Panc1 (cell line): ENCODE measurements around the gene TMED4. TPM values are rescaled to one million over a fixed set of nuclear protein-coding genes. Genes with fewer than 3 reads are reported as not detected.

Experiments used
- ATAC-seq: fragments of 200-7000 bp; cut with Tn5 transposase; 2 replicates; pipeline ENCODE4 v1.9.1; 2020; ENCODE audit warnings: mild to moderate bottlenecking, moderate library complexity
- BruUV-seq: library from RNA; stranded (reverse); fragments of 400-500 nt; replicated peaks from 2 replicates; lab custom pipeline; 2021; lab: Mats Ljungman, UMichigan
- CTCF ChIA-PET: fragments of 300-600 bp; sonication (Branson Sonifier 250); formaldehyde crosslinking; loops from one replicate; lab custom pipeline; 2022; ENCODE audit warnings: antibody characterized with exemption; lab: Charles Lee
- POLR2A ChIA-PET: fragments of 300-600 bp; sonication (Branson Sonifier 250); formaldehyde crosslinking; loops from one replicate; lab custom pipeline; 2022; ENCODE audit warnings: antibody characterized with exemption; lab: Charles Lee
- DNase-seq: peaks from one replicate; pipeline ENCODE4 v3.0.0-alpha.2; 2010; ENCODE audit warnings: low read depth, low spot score
- H3K27ac ChIP-seq: 2 replicates; pipeline ENCODE4 v1.5.1; 2011; ENCODE audit warnings: mild to moderate bottlenecking, low read length, inconsistent platforms
- H3K27me3 ChIP-seq: fragments of 200-500 bp; sonication (Bioruptor generic); 2 replicates; pipeline ENCODE4 v1.6.0; 2014; ENCODE audit warnings: low read length, inconsistent platforms; ENCODE audit not compliant: control insufficient read depth, insufficient read depth
- H3K36me3 ChIP-seq: fragments of 200-500 bp; sonication (Bioruptor generic); 2 replicates; pipeline ENCODE4 v1.5.1; 2014; ENCODE audit warnings: inconsistent platforms, mild to moderate bottlenecking, low read length, moderate library complexity; ENCODE audit not compliant: control insufficient read depth, insufficient read depth
- H3K4me1 ChIP-seq: 2 replicates; pipeline ENCODE4 v1.5.1; 2011; ENCODE audit warnings: inconsistent platforms, mild to moderate bottlenecking, low read length, moderate library complexity; ENCODE audit not compliant: control insufficient read depth, insufficient read depth
- H3K4me3 ChIP-seq, 2 experiments: 2 replicates each; pipeline ENCODE4 v1.5.1; 2011 to 2012; ENCODE audit warnings: low read depth in 2 of 2, low read length in 2 of 2, mild to moderate bottlenecking in 2 of 2, inconsistent platforms in 1 of 2, moderate library complexity in 1 of 2
- H3K9me3 ChIP-seq: fragments of 200-500 bp; sonication (Bioruptor generic); 2 replicates; pipeline ENCODE4 v1.5.1; 2014; ENCODE audit warnings: low read depth, mild to moderate bottlenecking, inconsistent platforms, low read length, moderate library complexity; ENCODE audit not compliant: control insufficient read depth, insufficient read depth
- CTCF ChIP-seq: fragments of 450-650 bp; IDR thresholded peaks from 2 replicates; pipeline ENCODE4 v1.5.1; 2017; ENCODE audit warnings: mild to moderate bottlenecking
- POLR2AphosphoS5 ChIP-seq: IDR thresholded peaks from 2 replicates; pipeline ENCODE4 v1.6.1; 2012; ENCODE audit warnings: mild to moderate bottlenecking, low read depth, low read length, moderate library complexity
- REST ChIP-seq, 2 experiments: IDR thresholded peaks; 2 replicates each; pipeline ENCODE4 v1.6.1; 2011 to 2012; ENCODE audit warnings: low read depth in 2 of 2, control low read depth in 1 of 2, low read length in 1 of 2, mild to moderate bottlenecking in 1 of 2, moderate library complexity in 1 of 2; ENCODE audit not compliant: insufficient read depth in 1 of 2
- SIN3A ChIP-seq: IDR thresholded peaks from 2 replicates; pipeline ENCODE4 v1.6.1; 2012; ENCODE audit warnings: low read depth, mild to moderate bottlenecking, low read length, moderate library complexity, borderline replicate concordance; ENCODE audit not compliant: insufficient read depth
- TCF7L2 ChIP-seq: IDR thresholded peaks from 2 replicates; pipeline ENCODE4 v1.6.1; 2011; ENCODE audit warnings: mild to moderate bottlenecking, low read depth, low read length, inconsistent platforms
- in situ Hi-C: cut with HindIII; loops from 2 replicates; pipeline ENCODE4 v1.10.0; 2016; ENCODE audit warnings: low sequenced_read_pairs, low pct_unique_long_range_greater_than_20kb
- intact Hi-C: fragments of 100-400 bp; cut with micrococcal nuclease; formaldehyde crosslinking; loops from one replicate; pipeline ENCODE4 v1.10.0; 2022; ENCODE audit not compliant: unreplicated experiment
- total RNA-seq: library from RNA; stranded (reverse); gene quantifications from one replicate; pipeline ENCODE4 v1.2.1, GENCODE V29; 2021; ENCODE audit not compliant: unreplicated experiment

Gene TMED4
- total RNA-seq, 1 experiment from 2014 or later = 123 TPM

- peaks cover 11% of the 10 kb centered on the region for H3K36me3 ChIP-seq
- TF ChIP-seq POLR2AphosphoS5 = no peak
- no peak for TF ChIP-seq CTCF
- no peak for TF ChIP-seq SIN3A
- TF ChIP-seq REST (IDR thresholded peaks at IDR 0.05; ENCODE audit: insufficient read depth in 1 of 2, low read depth in 2 of 2, low read length in 1 of 2) = no peak
- TF ChIP-seq TCF7L2 = no peak
- H3K27ac ChIP-seq = peak overlapping the region; percentile 89
- no peaks in the 10 kb centered on the region for H3K9me3 ChIP-seq
- no peak for DNase-seq
- ChIA-PET POLR2A (interaction anchor here (0.6 to 1.7 kb wide), 2 partner anchors 9 to 263 kb away, joined by 3 to 4 read pairs; partner anchors contain the start of gene DDX56), CTCF (no interaction called here)
- no peaks in the 10 kb centered on the region for H3K27me3 ChIP-seq
- peak overlapping the region; percentile 71 to 90 for H3K4me3 ChIP-seq
- no peak for ATAC-seq
- intact Hi-C loops = loop anchor here (10.0 kb wide), 1 partner anchor 551 kb away; no protein-coding TSS in a partner anchor
- in situ Hi-C loops = no loop called here
- BruUV-seq = no TSS peak
- peaks cover 13% of the 10 kb centered on the region for H3K4me1 ChIP-seq
These were observed 1.3 kb upstream of the TMED4 start for GRCh38 chr7:44583146-44583865.

GRCh38 chr7:44580945-44581878, 819 bp downstream of the TMED4 start:
- intact Hi-C loops = loop anchor here (10.0 kb wide), 1 partner anchor 554 kb away; no protein-coding TSS in a partner anchor
- POLR2A ChIA-PET = interaction anchor here (0.6 kb wide), 1 partner anchor 1795 kb away, joined by 3 read pairs; no protein-coding TSS in a partner anchor
- TF ChIP-seq SIN3A (no peak), REST (IDR thresholded peaks at IDR 0.05; ENCODE audit: insufficient read depth in 1 of 2, low read depth in 2 of 2, low read length in 1 of 2) (no peak), CTCF (no peak), POLR2AphosphoS5 (no peak)
- peak overlapping the region; percentile 90 to 97 for H3K4me3 ChIP-seq
- CTCF ChIA-PET = no interaction called here
- BruUV-seq = no TSS peak
- peaks cover 16% of the 10 kb centered on the region for H3K36me3 ChIP-seq
- DNase-seq = no peak
- no peaks in the 10 kb centered on the region for H3K9me3 ChIP-seq
- ATAC-seq = peak; percentile 14
- in situ Hi-C loops = no loop called here
- peak overlapping the region; percentile 90 for H3K27ac ChIP-seq
- H3K27me3 ChIP-seq = no peaks in the 10 kb centered on the region
- peaks cover 11% of the 10 kb centered on the region for H3K4me1 ChIP-seq
